H1 (cell line): Measurements from ENCODE around the gene SEMA6D. TPM values are rescaled to one million over a fixed set of nuclear protein-coding genes. Genes with fewer than 3 reads are reported as not detected.

Experiments
- CTCF ChIA-PET: fragments of 300-600 bp; sonication (Branson Sonifier 250); formaldehyde crosslinking; loops from one replicate; lab custom pipeline; 2021; ENCODE audit not compliant: partially characterized antibody; lab: Charles Lee
- POLR2A ChIA-PET: fragments of 300-600 bp; sonication (Branson Sonifier 250); formaldehyde crosslinking; loops from one replicate; lab custom pipeline; 2021; ENCODE audit warnings: inconsistent platforms; ENCODE audit not compliant: partially characterized antibody; lab: Charles Lee
- DNase-seq, 2 experiments: peaks; one replicate each; pipeline versions ENCODE4 v3.0.0 to v3.0.0-alpha.2; 2010 to 2022; ENCODE audit warnings: low spot score in 2 of 2, low read depth in 1 of 2, mixed read lengths in 1 of 2
- FAIRE-seq: peaks from 2 replicates; lab custom pipeline; 2011; peaks lifted over from hg19 to GRCh38; lab: Jason Lieb, UNC
- H2AFZ ChIP-seq: 2 replicates; pipeline ENCODE4 v1.8.1; 2012; ENCODE audit warnings: low read length, inconsistent platforms
- H2AK5ac ChIP-seq: 2 replicates; pipeline ENCODE4 v1.6.1; 2013; ENCODE audit warnings: low read depth, low read length
- H2BK120ac ChIP-seq: replicated peaks from 2 replicates; pipeline ENCODE3; 2013; ENCODE audit warnings: low read depth, low read length, inconsistent platforms
- H2BK12ac ChIP-seq: 2 replicates; pipeline ENCODE4 v1.6.1; 2013; ENCODE audit warnings: low read depth, low read length
- H2BK15ac ChIP-seq: 2 replicates; pipeline ENCODE4 v1.6.1; 2013; ENCODE audit warnings: low read length
- H2BK20ac ChIP-seq: 2 replicates; pipeline ENCODE4 v1.6.1; 2013; ENCODE audit warnings: low read length
- H2BK5ac ChIP-seq: 2 replicates; pipeline ENCODE4 v1.6.1; 2013; ENCODE audit warnings: low read depth, low read length
- H3K14ac ChIP-seq: 2 replicates; pipeline ENCODE4 v1.6.1; 2013; ENCODE audit warnings: inconsistent platforms; ENCODE audit not compliant: insufficient read length
- H3K18ac ChIP-seq: 2 replicates; pipeline ENCODE4 v1.6.1; 2013; ENCODE audit warnings: low read length; ENCODE audit errors: extremely low read depth
- H3K23ac ChIP-seq: 2 replicates; pipeline ENCODE4 v1.6.1; 2013; ENCODE audit warnings: inconsistent platforms; ENCODE audit not compliant: insufficient read length
- H3K23me2 ChIP-seq: 2 replicates; pipeline ENCODE4 v1.6.1; 2013; ENCODE audit warnings: low read depth, low read length
- H3K27ac ChIP-seq: 2 replicates; pipeline ENCODE4 v1.6.1; 2011; ENCODE audit warnings: low read depth, low read length, inconsistent platforms
- H3K27me3 ChIP-seq, 4 experiments: replicated peaks in 1 of 4; 1 replicate in 1 of 4; 2 replicates in 3 of 4; pipeline versions ENCODE4 v1.6.1 to v1.8.1; 2011 to 2013; ENCODE audit warnings: low read length in 3 of 4, mild to moderate bottlenecking in 3 of 4, inconsistent platforms in 2 of 4, mixed read lengths in 2 of 4, moderate library complexity in 1 of 4; ENCODE audit not compliant: control insufficient read depth in 3 of 4, insufficient read depth in 3 of 4; ENCODE audit errors: extremely low read depth in 1 of 4
- H3K36me3 ChIP-seq, 4 experiments: 2 replicates each; pipeline versions ENCODE4 v1.6.1 to v1.8.1; 2011 to 2013; ENCODE audit warnings: mild to moderate bottlenecking in 4 of 4, low read length in 3 of 4, moderate library complexity in 2 of 4, control low read depth in 1 of 4, inconsistent platforms in 1 of 4; ENCODE audit not compliant: insufficient read depth in 4 of 4, control insufficient read depth in 2 of 4
- H3K4ac ChIP-seq: replicated peaks from 2 replicates; pipeline ENCODE3; 2013; ENCODE audit warnings: low read length, low read depth, mixed read lengths, inconsistent platforms; ENCODE audit not compliant: insufficient read length
- H3K4me1 ChIP-seq, 4 experiments: replicated peaks in 1 of 4; 1 replicate in 1 of 4; 2 replicates in 3 of 4; pipeline versions ENCODE4 v1.6.1 to v1.8.1; 2011 to 2013; ENCODE audit warnings: low read length in 3 of 4, inconsistent platforms in 2 of 4, mixed read lengths in 1 of 4; ENCODE audit not compliant: insufficient read depth in 4 of 4, control insufficient read depth in 3 of 4
- H3K4me2 ChIP-seq, 2 experiments: 2 replicates each; pipeline versions ENCODE4 v1.6.1 to v1.8.1; 2011 to 2013; ENCODE audit warnings: low read depth in 2 of 2, low read length in 2 of 2, control low read depth in 1 of 2, inconsistent platforms in 1 of 2, mild to moderate bottlenecking in 1 of 2; ENCODE audit not compliant: insufficient read depth in 1 of 2
- H3K4me3 ChIP-seq, 4 experiments: fragments of 200-600, 300-600 bp in 1 of 4; sonication (generic), shearing (Covaris generic), sonication (Bioruptor Twin) in 1 of 4; 2 replicates each; pipeline versions ENCODE4 v1.5.1 to v1.8.1; 2011 to 2016; ENCODE audit warnings: low read length in 4 of 4, low read depth in 3 of 4, control low read depth in 2 of 4, inconsistent platforms in 2 of 4, mild to moderate bottlenecking in 2 of 4, mixed read lengths in 1 of 4, moderate library complexity in 1 of 4; ENCODE audit not compliant: insufficient read depth in 2 of 4; ENCODE audit errors: extremely low read depth in 1 of 4
- H3K56ac ChIP-seq: replicated peaks from 2 replicates; pipeline ENCODE3; 2013; ENCODE audit warnings: low read depth, mild to moderate bottlenecking, mixed read lengths, low read length, inconsistent platforms; ENCODE audit not compliant: insufficient read length
- H3K79me1 ChIP-seq: 2 replicates; pipeline ENCODE4 v1.6.1; 2013; ENCODE audit warnings: low read depth, low read length, control low read depth
- H3K79me2 ChIP-seq, 2 experiments: 2 replicates each; pipeline versions ENCODE4 v1.6.1 to v1.8.1; 2012 to 2013; ENCODE audit warnings: low read length in 2 of 2, mild to moderate bottlenecking in 2 of 2, inconsistent platforms in 1 of 2; ENCODE audit not compliant: insufficient read depth in 2 of 2, control insufficient read depth in 1 of 2
- H3K9ac ChIP-seq, 4 experiments: replicated peaks in 1 of 4; 1 replicate in 1 of 4; 2 replicates in 3 of 4; pipeline versions ENCODE4 v1.6.1 to v1.8.1; 2011 to 2013; ENCODE audit warnings: low read depth in 3 of 4, low read length in 3 of 4, control low read depth in 2 of 4, mild to moderate bottlenecking in 2 of 4, moderate library complexity in 2 of 4, inconsistent platforms in 1 of 4; ENCODE audit errors: extremely low read depth in 1 of 4
- H3K9me3 ChIP-seq, 2 experiments: 2 replicates each; pipeline versions ENCODE4 v1.6.1 to v1.8.1; 2012 to 2013; ENCODE audit warnings: mild to moderate bottlenecking in 2 of 2, moderate library complexity in 2 of 2, control low read depth in 1 of 2, inconsistent platforms in 1 of 2, low read depth in 1 of 2, low read length in 1 of 2, mixed read lengths in 1 of 2; ENCODE audit not compliant: insufficient read depth in 2 of 2
- H4K20me1 ChIP-seq, 2 experiments: replicated peaks in 1 of 2; 2 replicates each; pipeline versions ENCODE3 to v1.8.1; 2011 to 2013; ENCODE audit warnings: inconsistent platforms in 2 of 2, low read length in 2 of 2, mild to moderate bottlenecking in 1 of 2; ENCODE audit not compliant: insufficient read depth in 2 of 2, control insufficient read depth in 1 of 2
- H4K5ac ChIP-seq: 2 replicates; pipeline ENCODE4 v1.6.1; 2013; ENCODE audit warnings: low read length, low read depth, mixed read lengths, inconsistent platforms; ENCODE audit not compliant: insufficient read length
- H4K8ac ChIP-seq: 2 replicates; pipeline ENCODE4 v1.8.0; 2013; ENCODE audit warnings: mild to moderate bottlenecking, moderate library complexity, low read length, inconsistent platforms; ENCODE audit not compliant: insufficient read depth; ENCODE audit errors: extremely low read depth
- H4K91ac ChIP-seq: replicated peaks from 2 replicates; pipeline ENCODE3; 2013; ENCODE audit warnings: low read length, mixed read lengths, inconsistent platforms; ENCODE audit not compliant: insufficient read length
- CEBPB ChIP-seq: IDR thresholded peaks from 2 replicates; pipeline ENCODE4 v1.6.1; 2012; ENCODE audit warnings: low read depth, low read length
- JUND ChIP-seq: IDR thresholded peaks from 2 replicates; pipeline ENCODE4 v1.6.1; 2011; ENCODE audit warnings: mild to moderate bottlenecking, improper control_type of control experiment, low read length
- POU5F1 ChIP-seq: IDR thresholded peaks from 2 replicates; pipeline ENCODE4 v1.6.1; 2011; ENCODE audit warnings: low read depth, mild to moderate bottlenecking, low read length, moderate library complexity
- WGBS, 2 experiments: shearing (Covaris generic) in 1 of 2; methylation state at CpG; one replicate each; pipeline versions ENCODE4 v1.1.6 to v1.1.7; 2013 to 2015; ENCODE audit warnings: low lambda C conversion rate in 2 of 2, mixed read lengths in 2 of 2, inconsistent platforms in 1 of 2, low coverage in 1 of 2, missing lambda C conversion rate in 1 of 2; ENCODE audit not compliant: insufficient replicate concordance in 2 of 2, insufficient coverage in 1 of 2, insufficient read length in 1 of 2; ENCODE audit errors: extremely low coverage in 1 of 2, missing lambda C conversion rate in 1 of 2; 5-methylcytosine and 5-hydroxymethylcytosine counted together
- polyA plus RNA-seq, 7 experiments: library from polyadenylated mRNA; depleted of rRNA in 3 of 7; stranded (reverse) in 5 of 7; unstranded in 2 of 7; fragments of >200 nt in 5 of 7; fragments of 200-250 nt in 2 of 7; gene quantifications; 1 replicate in 5 of 7; 2 replicates in 1 of 7; 4 replicates in 1 of 7; pipeline versions ENCODE4 v1.2.1 to v1.2.3, GENCODE V29; 2011 to 2013; ENCODE audit warnings: missing spikeins in 2 of 7, mixed read lengths in 2 of 7
- total RNA-seq: library from RNA; stranded (reverse); fragmentation: NEBNext Ultra II Directional; extraction: Animal tissue kit (Norgen Biotek cat#: 25700); gene quantifications from 2 replicates; pipeline ENCODE4 v1.2.1, GENCODE V29; 2021

SEMA6D gene
- total and polyA plus RNA-seq, 2 of the 8 experiments (the other 6 are each of a cell fraction or from before 2014, with no cell fraction given), result 2.2 to 3.8 TPM

- TF ChIP-seq POU5F1 (0 out of 2 replicates have a peak, but pooled peaks have one; percentile 53), JUND (no peak), CEBPB (peak; percentile 82)
- TF ChIP-seq, all 59 proteins: peak for 2
- no peak overlapping the region for H3K27ac ChIP-seq
- H3K79me1 ChIP-seq, result no peaks in the 10 kb centered on the region
- ChIA-PET CTCF (interaction anchor here (1.1 to 1.3 kb wide), 2 partner anchors 23 to 32 kb away, joined by 4 read pairs; no protein-coding TSS in a partner anchor), POLR2A (no interaction called here)
- H2BK15ac ChIP-seq, result no peak overlapping the region
- no peak overlapping the region for H3K14ac ChIP-seq
- no peak overlapping the region for H3K23ac ChIP-seq
- H3K79me2 ChIP-seq, result no peaks in the 10 kb centered on the region
- H3K4ac ChIP-seq, result no peak overlapping the region
- no peaks in the 10 kb centered on the region for H3K9me3 ChIP-seq
- peaks cover 7 to 14% (median 10%) of the 10 kb centered on the region in 4 experiments for H3K4me1 ChIP-seq
- H3K9ac ChIP-seq, result no peak overlapping the region
- no peak overlapping the region for H4K91ac ChIP-seq
- H4K8ac ChIP-seq, result no peak overlapping the region
- DNase-seq (no peak), FAIRE-seq (no peak)
- H3K27me3 ChIP-seq, result peaks cover 0 to 8% (median 5%) of the 10 kb centered on the region in 4 experiments; a peak in 5 of 7 replicates
- no peaks in the 10 kb centered on the region for H3K23me2 ChIP-seq
- H3K56ac ChIP-seq, result no peak overlapping the region
- no peak overlapping the region for H2AFZ ChIP-seq
- H3K18ac ChIP-seq, result no peak overlapping the region
- no peak overlapping the region for H2BK20ac ChIP-seq
- no peak overlapping the region for H2AK5ac ChIP-seq
- no peak overlapping the region for H2BK12ac ChIP-seq
- H3K4me3 ChIP-seq, result peak overlapping the region in 1 of 4 experiments; percentile 7; a peak in 1 of 8 replicates
- H4K20me1 ChIP-seq, result no peaks in the 10 kb centered on the region
- H3K4me2 ChIP-seq, result peak overlapping the region; percentile 25 to 35; a peak in 2 of 4 replicates
- no peaks in the 10 kb centered on the region; a peak in 1 of 8 replicates for H3K36me3 ChIP-seq
- no peak overlapping the region for H2BK120ac ChIP-seq
- H2BK5ac ChIP-seq, result no peak overlapping the region
- WGBS, 2 experiments, result 38% methylated on average over 2 of the region's 2 CpGs; no CpG with 5 or more reads in 1 of the 2 experiments
- H4K5ac ChIP-seq, result no peak overlapping the region
Measured at GRCh38 chr15:47742742-47743141, 25.4 kb downstream of the SEMA6D start.
